ENCODE measurements around the gene PLBD2.

PLBD2 gene

GRCh38 chr12:113369391-113369985, 11.1 kb downstream of the PLBD2 start:
- no peak for DNase-seq (ENCODE audit: low spot score)

DNA sequence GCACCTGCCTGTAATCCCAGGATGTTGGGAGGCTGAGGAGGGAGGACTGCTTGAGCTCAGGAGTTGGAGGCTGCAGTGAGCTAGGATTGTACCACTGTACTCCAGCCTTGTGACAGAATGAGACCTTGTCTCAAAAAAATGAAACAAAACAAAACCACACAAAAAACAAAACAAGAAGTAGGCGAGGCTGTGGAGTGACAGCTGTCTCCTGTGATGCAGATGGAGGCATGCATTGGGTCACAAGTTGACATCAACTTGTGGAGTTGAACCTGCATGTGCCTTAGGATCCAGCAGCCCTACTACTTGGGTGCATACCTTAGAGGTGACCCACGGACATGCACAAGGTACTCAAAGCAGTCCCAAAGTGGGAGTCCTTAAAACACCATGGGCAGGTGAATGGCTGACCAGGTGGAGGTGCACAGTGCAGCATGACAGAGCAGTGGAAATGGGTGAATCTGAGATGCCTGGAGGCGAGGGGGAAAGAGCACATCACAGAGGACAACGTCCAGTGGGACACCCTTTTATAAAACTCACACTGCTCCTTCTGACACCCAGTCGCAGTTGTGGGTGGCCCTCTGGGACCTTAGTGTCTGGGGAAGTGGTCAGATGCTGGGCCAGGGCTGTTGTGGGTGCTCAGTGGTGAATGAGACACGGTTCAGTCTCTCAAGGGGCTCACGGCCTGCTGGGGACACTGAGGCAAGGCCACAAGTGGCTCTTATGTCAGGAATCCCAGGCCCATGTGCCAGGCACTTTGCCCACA, 12.7 kb downstream of the PLBD2 start:
- DNase-seq (ENCODE audit: low spot score) = no peak

- no peak for DNase-seq (ENCODE audit: low spot score)
Measured at GRCh38 chr12:113371808-113372207, 13.4 kb downstream of the PLBD2 start.

DNA sequence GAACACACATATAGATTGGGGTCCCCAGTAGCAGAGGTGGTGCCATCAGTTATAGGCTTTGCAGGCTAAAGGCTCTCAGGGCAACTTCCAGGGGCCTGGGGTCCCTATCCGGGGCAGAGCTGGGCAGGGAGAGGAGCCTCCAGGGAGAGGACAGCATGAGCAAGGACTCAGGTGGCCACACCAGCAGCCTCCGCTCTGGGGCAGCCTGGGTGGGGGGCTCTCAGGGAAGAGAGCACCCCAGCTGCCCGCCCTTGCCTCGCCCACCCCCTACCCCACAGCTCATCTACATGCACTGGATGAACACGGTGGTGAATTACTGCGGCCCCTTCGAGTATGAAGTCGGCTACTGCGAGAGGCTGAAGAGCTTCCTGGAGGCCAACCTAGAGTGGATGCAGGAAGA, 14.0 kb downstream of the PLBD2 start:
- DNase-seq (ENCODE audit: low spot score) = no peak

DNA sequence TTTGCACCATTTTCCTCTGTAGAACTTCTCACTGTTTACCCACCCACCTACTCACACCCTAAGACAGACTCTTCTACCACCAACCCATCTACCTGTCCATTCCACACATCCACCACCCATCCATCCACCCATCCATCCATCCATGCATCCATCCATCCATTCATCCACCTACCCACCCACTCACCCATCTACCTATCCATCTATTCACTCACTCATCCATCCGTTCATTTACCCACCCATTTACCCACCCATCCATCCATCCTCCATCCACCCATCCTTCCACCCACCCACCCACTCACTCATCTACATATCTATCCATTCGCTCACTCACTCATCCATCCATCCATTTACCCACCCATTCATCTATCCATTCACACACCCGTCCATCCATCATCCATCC, 15.1 kb downstream of the PLBD2 start:
- DNase-seq (ENCODE audit: low spot score) = no peak

- no peak for DNase-seq (ENCODE audit: low spot score)
Measured at GRCh38 chr12:113373969-113374368, 15.6 kb downstream of the PLBD2 start.

GRCh38 chr12:113374823-113375428, 16.5 kb downstream of the PLBD2 start:
- DNase-seq (ENCODE audit: low spot score) = no peak

GRCh38 chr12:113378291-113378690, 19.9 kb downstream of the PLBD2 start:
- DNase-seq (ENCODE audit: low spot score) = no peak

GRCh38 chr12:113381220-113381619, 22.8 kb downstream of the PLBD2 start:
- no peak for DNase-seq (ENCODE audit: low spot score)

DNA sequence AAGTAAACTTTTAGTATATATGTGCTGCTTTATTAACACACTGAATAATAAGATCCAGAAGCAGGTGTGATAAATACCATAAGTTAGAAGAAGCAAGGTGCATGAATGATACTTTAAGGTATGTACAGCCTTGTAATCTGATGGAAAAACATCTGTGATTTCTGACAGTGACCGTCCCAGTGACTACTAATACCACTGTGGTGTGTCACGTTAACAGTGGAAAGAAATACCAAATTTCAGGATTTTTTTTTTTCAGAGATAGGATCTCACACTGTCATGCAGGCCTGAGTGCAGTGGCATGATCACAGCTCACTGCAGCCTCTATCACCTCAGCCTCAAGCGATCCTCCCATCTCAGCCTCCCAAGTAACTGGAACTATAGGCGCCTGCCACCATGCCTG, 23.8 kb downstream of the PLBD2 start:
- no peak for DNase-seq (ENCODE audit: low spot score)

DNA sequence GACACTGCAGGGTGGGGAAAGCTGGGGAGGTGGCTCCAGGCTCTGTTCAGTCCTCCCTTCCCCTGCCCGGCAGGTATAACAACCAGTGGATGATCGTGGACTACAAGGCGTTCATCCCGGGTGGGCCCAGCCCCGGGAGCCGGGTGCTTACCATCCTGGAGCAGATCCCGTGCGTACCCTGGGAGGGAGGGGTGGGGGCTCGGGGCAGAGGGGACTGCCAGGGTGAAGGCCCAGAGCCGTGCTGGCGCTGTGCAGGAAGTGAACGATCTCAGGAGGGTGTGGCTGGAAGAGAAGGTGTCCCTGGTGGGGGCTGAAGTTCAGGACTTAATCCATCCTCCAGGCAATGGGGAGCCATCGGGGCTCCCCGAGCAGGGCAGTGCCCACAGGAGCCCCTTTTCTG, 26.4 kb downstream of the PLBD2 start:
- DNase-seq (ENCODE audit: low spot score) = no peak

- no peak for DNase-seq (ENCODE audit: low spot score)
Measured at GRCh38 chr12:113385282-113385882, 27.0 kb downstream of the PLBD2 start.

DNA sequence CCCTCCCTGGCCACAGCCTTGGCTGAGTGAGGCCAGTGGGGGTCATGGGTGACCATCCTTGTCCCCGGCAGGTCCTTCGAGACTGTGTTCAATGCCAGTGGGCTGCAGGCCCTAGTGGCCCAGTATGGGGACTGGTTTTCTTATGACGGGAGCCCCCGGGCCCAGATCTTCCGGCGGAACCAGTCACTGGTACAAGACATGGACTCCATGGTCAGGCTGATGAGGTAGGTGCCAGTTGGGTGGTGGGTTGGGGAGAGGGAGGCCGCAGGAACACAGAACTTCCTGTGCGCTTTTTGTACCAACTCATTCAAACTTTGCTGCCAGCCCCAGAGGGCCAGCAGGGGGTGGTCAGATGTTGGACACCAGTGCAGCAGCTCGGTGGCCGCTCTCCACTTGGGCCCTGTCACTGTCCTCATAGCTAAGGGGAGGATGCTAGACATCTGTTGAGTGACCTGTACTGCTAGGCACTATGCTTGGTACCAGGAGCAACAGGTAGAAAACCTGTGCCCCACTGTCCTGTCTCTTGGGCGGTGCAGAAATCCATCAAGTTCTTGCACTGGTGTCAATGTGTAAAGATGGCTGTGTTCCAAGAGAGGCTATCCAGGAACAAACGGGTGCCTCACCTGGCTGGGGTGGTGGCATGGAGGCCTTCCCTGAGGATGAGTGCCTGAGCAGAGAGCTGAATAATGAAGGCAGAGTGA, 28.6 kb downstream of the PLBD2 start:
- DNase-seq (ENCODE audit: low spot score) = no peak

- DNase-seq (ENCODE audit: low spot score) = no peak
Measured at GRCh38 chr12:113387631-113388030, 29.2 kb downstream of the PLBD2 start.

DNA sequence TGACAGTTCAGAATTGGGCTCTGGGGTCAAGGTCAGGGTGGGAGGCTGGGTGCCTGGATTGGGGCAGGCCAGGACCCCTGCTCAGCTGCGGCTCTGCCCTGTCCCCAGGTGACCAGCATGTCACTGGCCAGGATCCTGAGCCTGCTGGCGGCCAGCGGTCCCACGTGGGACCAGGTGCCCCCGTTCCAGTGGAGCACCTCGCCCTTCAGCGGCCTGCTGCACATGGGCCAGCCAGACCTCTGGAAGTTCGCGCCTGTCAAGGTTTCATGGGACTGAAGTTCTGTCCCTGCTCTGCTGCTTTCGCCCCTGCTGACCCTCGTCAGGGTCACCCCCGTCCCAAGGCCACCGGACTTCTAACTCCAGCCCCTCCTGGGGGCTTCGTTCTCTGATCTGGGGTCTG, 30.0 kb downstream of the PLBD2 start:
- DNase-seq (ENCODE audit: low spot score) = no peak

- no peak for DNase-seq (ENCODE audit: low spot score)
Measured at GRCh38 chr12:113390064-113391043, 32.0 kb downstream of the PLBD2 start.

DNA sequence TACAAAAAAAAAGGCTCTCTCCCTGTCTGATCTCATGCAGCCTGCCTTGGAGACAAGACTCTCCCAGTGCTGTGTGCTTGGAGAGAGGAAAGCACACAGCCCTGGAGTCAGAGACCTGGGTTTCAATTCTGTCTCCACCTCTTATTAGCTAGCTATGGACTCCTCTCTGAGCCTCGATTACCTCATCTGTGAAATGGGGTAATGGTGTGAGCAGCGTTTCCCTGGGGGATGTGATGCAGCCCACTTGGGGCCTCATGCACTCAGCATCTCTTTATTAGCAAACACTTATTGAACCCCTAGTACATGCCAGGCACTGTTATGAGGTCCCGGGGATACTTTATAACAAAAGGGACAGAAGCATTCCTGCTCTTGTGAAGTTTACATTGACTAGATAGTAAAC, 32.8 kb downstream of the PLBD2 start:
- no peak for DNase-seq (ENCODE audit: low spot score)

DNA sequence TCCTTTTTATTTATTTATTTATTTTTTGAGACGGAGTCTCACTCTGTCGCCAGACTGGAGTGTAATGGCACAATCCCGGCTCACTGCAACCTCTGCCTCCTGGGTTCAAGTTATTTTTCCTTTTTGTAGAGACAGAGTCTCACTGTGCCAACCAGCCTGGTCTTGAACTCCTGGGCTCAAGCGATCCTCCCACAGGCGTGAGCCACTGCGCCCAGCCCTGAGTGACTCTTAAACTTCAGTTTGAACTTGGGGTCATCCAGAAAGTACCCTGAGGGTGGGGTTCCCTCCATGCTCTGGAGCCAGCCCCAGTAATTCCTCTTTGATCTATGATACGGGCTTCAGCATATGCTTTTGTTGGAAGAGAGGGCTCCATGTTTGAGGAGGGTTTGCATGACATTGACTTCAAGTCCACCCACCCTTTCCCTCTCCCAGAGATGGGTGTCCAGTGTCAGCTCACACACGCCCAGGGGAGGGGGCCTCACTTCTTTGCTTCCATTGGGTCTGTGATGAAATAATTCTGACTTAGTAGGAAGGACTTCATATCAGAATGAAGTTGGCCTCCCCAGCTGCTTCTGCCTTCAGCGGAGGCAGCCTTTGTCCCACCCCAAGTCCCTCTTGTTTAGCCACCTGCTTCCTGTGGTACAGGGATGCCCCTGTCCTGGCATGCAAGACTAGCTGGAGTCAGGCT, 33.4 kb downstream of the PLBD2 start:
- no peak for DNase-seq (ENCODE audit: low spot score)

- no peak for DNase-seq (ENCODE audit: low spot score)
Measured at GRCh38 chr12:113392520-113392919, 34.1 kb downstream of the PLBD2 start.

GRCh38 chr12:113392988-113393579, 34.7 kb downstream of the PLBD2 start:
- DNase-seq (ENCODE audit: low spot score) = no peak
